GM23338 (cell line): ENCODE results near the gene ADAMTS4. TPM values are rescaled to one million over a fixed set of nuclear protein-coding genes. Genes with fewer than 3 reads are reported as not detected.

Source experiments
- ATAC-seq: fragments of 200-7000 bp; cut with Tn5 transposase; 3 replicates; pipeline ENCODE4 v1.9.1; 2020
- DNase-seq: peaks from one replicate; pipeline ENCODE4 v3.0.0-alpha.2; 2015; ENCODE audit warnings: low spot score
- H2AFZ ChIP-seq: fragments of 200-600 bp; sonication (generic); 2 replicates; pipeline ENCODE4 v1.8.0; 2016; ENCODE audit warnings: antibody characterized with exemption, mild to moderate bottlenecking, moderate library complexity
- H3F3A ChIP-seq: fragments of 200-600 bp; sonication (generic); replicated peaks from 2 replicates; pipeline ENCODE4 v1.8.0; 2017; ENCODE audit warnings: antibody characterized with exemption, mixed run types, low read depth
- H3K27ac ChIP-seq: fragments of 200-600 bp; sonication (generic); 2 replicates; pipeline ENCODE4 v1.6.1; 2016; ENCODE audit warnings: low read depth
- H3K27me3 ChIP-seq: fragments of 200-600 bp; sonication (generic); 2 replicates; pipeline ENCODE4 v1.8.0; 2016; ENCODE audit warnings: mild to moderate bottlenecking, mixed run types, moderate library complexity; ENCODE audit not compliant: insufficient read depth
- H3K36me3 ChIP-seq: fragments of 200-600 bp; sonication (generic); 2 replicates; pipeline ENCODE4 v1.8.0; 2016; ENCODE audit warnings: mild to moderate bottlenecking; ENCODE audit not compliant: insufficient read depth
- H3K4me1 ChIP-seq: fragments of 200-600 bp; sonication (generic); 2 replicates; pipeline ENCODE4 v1.8.0; 2016; ENCODE audit warnings: mild to moderate bottlenecking, moderate library complexity; ENCODE audit not compliant: insufficient read depth
- H3K4me2 ChIP-seq: fragments of 200-600 bp; sonication (generic); 2 replicates; pipeline ENCODE4 v1.7.1; 2017; ENCODE audit warnings: mixed run types
- H3K4me3 ChIP-seq: fragments of 200-600 bp; sonication (generic); 2 replicates; pipeline ENCODE4 v1.6.1; 2016; ENCODE audit warnings: mixed run types
- H3K79me2 ChIP-seq: fragments of 200-600 bp; sonication (generic); replicated peaks from 2 replicates; pipeline ENCODE4 v1.8.0; 2017; ENCODE audit warnings: mild to moderate bottlenecking; ENCODE audit not compliant: insufficient read depth
- H3K9me2 ChIP-seq: fragments of 200-600 bp; sonication (generic); 2 replicates; pipeline ENCODE4 v1.8.0; 2017; ENCODE audit not compliant: insufficient read depth
- H4K20me1 ChIP-seq: fragments of 200-600 bp; sonication (generic); replicated peaks from 2 replicates; pipeline ENCODE4 v1.8.0; 2017; ENCODE audit warnings: mild to moderate bottlenecking; ENCODE audit not compliant: insufficient read depth
- H3K27ac Mint-ChIP-seq: 2 replicates; pipeline ENCODE4 v1.8.0; 2020; ENCODE audit warnings: inconsistent platforms, mild to moderate bottlenecking, moderate library complexity, mixed read lengths
- H3K27me3 Mint-ChIP-seq: 3 replicates; pipeline ENCODE4 v1.8.0; 2022; ENCODE audit warnings: low read depth, mild to moderate bottlenecking, moderate library complexity, mixed read lengths, inconsistent platforms; ENCODE audit not compliant: insufficient read depth, poor library complexity
- H3K36me3 Mint-ChIP-seq: 3 replicates; pipeline ENCODE4 v1.8.0; 2021; ENCODE audit warnings: low read depth, mild to moderate bottlenecking, inconsistent platforms, moderate library complexity, mixed read lengths
- H3K4me1 Mint-ChIP-seq: 3 replicates; pipeline ENCODE4 v1.8.0; 2020; ENCODE audit warnings: mild to moderate bottlenecking, inconsistent platforms, mixed read lengths
- H3K4me3 Mint-ChIP-seq: 3 replicates; pipeline ENCODE4 v1.8.0; 2021; ENCODE audit warnings: moderate library complexity, mild to moderate bottlenecking, inconsistent platforms, mixed read lengths
- H3K9me3 Mint-ChIP-seq: 3 replicates; pipeline ENCODE4 v1.8.0; 2020; ENCODE audit warnings: moderate library complexity, mild to moderate bottlenecking, inconsistent platforms, mixed read lengths
- EZH2 ChIP-seq: fragments of 200-600 bp; sonication (generic); IDR thresholded peaks from one replicate; pipeline ENCODE4 v1.8.0; 2017; ENCODE audit warnings: antibody characterized with exemption, mild to moderate bottlenecking, low read depth; ENCODE audit not compliant: unreplicated experiment
- EZH2phosphoT487 ChIP-seq: fragments of 200-600 bp; sonication (generic); IDR thresholded peaks from one replicate; pipeline ENCODE4 v1.8.1; 2018; ENCODE audit warnings: antibody characterized with exemption; ENCODE audit not compliant: unreplicated experiment
- JUNB ChIP-seq: IDR thresholded peaks from one replicate; pipeline ENCODE4 v1.6.1; 2016; ENCODE audit warnings: antibody characterized with exemption; ENCODE audit not compliant: unreplicated experiment
- NANOG ChIP-seq: IDR thresholded peaks from 2 replicates; pipeline ENCODE4 v1.6.1; 2016; ENCODE audit warnings: antibody characterized with exemption, borderline replicate concordance
- POLR2AphosphoS5 ChIP-seq: IDR thresholded peaks from 2 replicates; pipeline ENCODE4 v1.6.1; 2016; ENCODE audit warnings: antibody characterized with exemption, low read depth
- REST ChIP-seq: IDR thresholded peaks from one replicate; pipeline ENCODE4 v1.6.1; 2018; ENCODE audit warnings: antibody characterized with exemption; ENCODE audit not compliant: unreplicated experiment
- polyA plus RNA-seq: library from polyadenylated mRNA; unstranded; fragments of >200 nt; fragmentation: Nextera tagmentation; extraction: Ambion mirVana; gene quantifications from 2 replicates; pipeline ENCODE4 v1.2.1, GENCODE V29; 2016
- total RNA-seq: library from RNA; depleted of rRNA; stranded (reverse); fragments of >200 nt; shearing (Covaris generic); gene quantifications from 2 replicates; pipeline ENCODE4 v1.2.3, GENCODE V29; 2014

Gene ADAMTS4
- total and polyA plus RNA-seq, 2 experiments from 2014 or later: 1.3 to 5.2 TPM

- Mint-ChIP-seq H3K4me3 (no peak overlapping the region), H3K9me3 (no peaks in the 10 kb centered on the region), H3K27me3 (peaks cover 8% of the 10 kb centered on the region), H3K36me3 (peaks cover 8% of the 10 kb centered on the region; the same call in 2 of the 3 replicates), H3K27ac (no peak overlapping the region), H3K4me1 (peaks cover 14% of the 10 kb centered on the region)
- H3K4me2 ChIP-seq: no peak overlapping the region
- 0 out of 2 replicates have a peak, but pooled peaks cover 3% of the 10 kb centered on the region for H3F3A ChIP-seq
- no peak overlapping the region for H3K27ac ChIP-seq
- H2AFZ ChIP-seq: no peak overlapping the region
- no peaks in the 10 kb centered on the region for H3K36me3 ChIP-seq
- ATAC-seq (no peak), DNase-seq (no peak)
- no peaks in the 10 kb centered on the region for H4K20me1 ChIP-seq
- H3K79me2 ChIP-seq: no peaks in the 10 kb centered on the region
- no peak overlapping the region for H3K4me3 ChIP-seq
- no peak for TF ChIP-seq EZH2phosphoT487
- no peaks in the 10 kb centered on the region for H3K9me2 ChIP-seq
- H3K27me3 ChIP-seq: no peaks in the 10 kb centered on the region
- peaks cover 2% of the 10 kb centered on the region; the same call in 1 of the 2 replicates for H3K4me1 ChIP-seq
These were observed 10.5 kb downstream of the ADAMTS4 start for GRCh38 chr1:161188381-161188780.

- no peaks in the 10 kb centered on the region for H3K9me2 ChIP-seq
- H3K4me1 Mint-ChIP-seq: peaks cover 7% of the 10 kb centered on the region
- no peaks in the 10 kb centered on the region for H3K79me2 ChIP-seq
- peaks cover 8% of the 10 kb centered on the region for H3K27me3 Mint-ChIP-seq
- H3K27ac ChIP-seq: no peak overlapping the region
- no peak overlapping the region for H3K4me3 ChIP-seq
- TF ChIP-seq REST (no peak), POLR2AphosphoS5 (no peak), NANOG (no peak), EZH2 (no peak), JUNB (no peak)
- no peak overlapping the region for H2AFZ ChIP-seq
- H3K27me3 ChIP-seq: no peaks in the 10 kb centered on the region
- H3K36me3 ChIP-seq: no peaks in the 10 kb centered on the region
- DNase-seq (no peak), ATAC-seq (no peak)
- H3K9me3 Mint-ChIP-seq: no peaks in the 10 kb centered on the region
- no peak overlapping the region for H3K4me3 Mint-ChIP-seq
- no peak overlapping the region for H3K4me2 ChIP-seq
- peaks cover 8% of the 10 kb centered on the region; the same call in 2 of the 3 replicates for H3K36me3 Mint-ChIP-seq
- H4K20me1 ChIP-seq: no peaks in the 10 kb centered on the region
- H3K4me1 ChIP-seq: peaks cover 2% of the 10 kb centered on the region; the same call in 1 of the 2 replicates
- no peak overlapping the region for H3K27ac Mint-ChIP-seq
- H3F3A ChIP-seq: 0 out of 2 replicates have a peak, but pooled peaks cover 3% of the 10 kb centered on the region
These were observed 11.5 kb downstream of the ADAMTS4 start for GRCh38 chr1:161187311-161187710.

- no peak for DNase-seq
- Histone ChIP-seq H3K79me2 (no peaks in the 10 kb centered on the region), H3K4me3 (no peak overlapping the region), H2AFZ (no peak overlapping the region), H4K20me1 (no peaks in the 10 kb centered on the region), H3K36me3 (no peaks in the 10 kb centered on the region), H3K27me3 (no peaks in the 10 kb centered on the region), H3K4me1 (peaks cover 2% of the 10 kb centered on the region; the same call in 1 of the 2 replicates), H3F3A (0 out of 2 replicates have a peak, but pooled peaks cover 1% of the 10 kb centered on the region), H3K9me2 (no peaks in the 10 kb centered on the region), H3K27ac (no peak overlapping the region), H3K4me2 (no peak overlapping the region)
- H3K4me1 Mint-ChIP-seq: peaks cover 4% of the 10 kb centered on the region
- peaks cover 8% of the 10 kb centered on the region for H3K27me3 Mint-ChIP-seq
- no peak for TF ChIP-seq NANOG
- ATAC-seq: no peak
- H3K4me3 Mint-ChIP-seq: no peak overlapping the region
- no peak overlapping the region for H3K27ac Mint-ChIP-seq
- H3K36me3 Mint-ChIP-seq: no peaks in the 10 kb centered on the region
- H3K9me3 Mint-ChIP-seq: no peaks in the 10 kb centered on the region
These were observed 13.0 kb downstream of the ADAMTS4 start for GRCh38 chr1:161185732-161186311.
